ENCODE results near the gene MISP. TPM values are rescaled to one million over a fixed set of nuclear protein-coding genes. Genes with fewer than 3 reads are reported as not detected.

The MISP gene
- total and polyA plus RNA-seq, 2 of the 13 experiments (the other 11 are each of a cell fraction or from before 2014, with no cell fraction given): 0.67 to 1.3 TPM

DNA sequence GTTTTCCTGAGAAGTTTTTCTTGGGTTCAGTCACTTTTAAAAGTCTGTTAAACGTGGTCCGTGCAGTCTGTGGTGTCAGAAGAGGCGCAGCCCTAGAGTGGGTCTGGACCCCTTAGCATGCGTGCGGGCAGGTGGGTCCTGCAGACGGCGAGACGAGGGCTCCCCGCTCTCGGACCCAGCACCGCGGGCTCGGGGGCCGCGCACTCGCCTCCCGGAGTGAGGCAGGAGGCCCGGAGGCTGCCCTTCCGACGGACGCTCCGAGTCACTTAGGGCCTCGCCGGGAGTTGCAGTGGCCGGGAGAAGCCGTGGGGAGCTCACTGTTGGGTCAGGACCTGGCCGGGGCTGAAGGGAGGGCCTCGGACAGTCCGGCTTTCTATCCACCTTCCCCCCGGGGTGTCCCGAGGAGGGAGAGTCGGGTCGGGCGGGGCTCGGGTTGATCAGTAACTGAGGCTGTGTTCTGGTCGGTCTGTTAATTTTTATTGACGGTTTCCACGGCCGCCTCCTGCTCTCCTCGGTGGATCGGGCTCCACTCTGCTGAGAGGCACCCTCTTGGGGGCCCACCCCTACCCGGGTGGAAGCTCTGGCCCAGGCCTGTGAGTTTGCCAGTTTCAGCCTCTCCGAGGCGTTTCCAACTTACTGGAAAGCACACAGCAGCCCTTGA lies 47.6 kb downstream of the MISP start (continued):
- TF ChIP-seq, protein P1, sequence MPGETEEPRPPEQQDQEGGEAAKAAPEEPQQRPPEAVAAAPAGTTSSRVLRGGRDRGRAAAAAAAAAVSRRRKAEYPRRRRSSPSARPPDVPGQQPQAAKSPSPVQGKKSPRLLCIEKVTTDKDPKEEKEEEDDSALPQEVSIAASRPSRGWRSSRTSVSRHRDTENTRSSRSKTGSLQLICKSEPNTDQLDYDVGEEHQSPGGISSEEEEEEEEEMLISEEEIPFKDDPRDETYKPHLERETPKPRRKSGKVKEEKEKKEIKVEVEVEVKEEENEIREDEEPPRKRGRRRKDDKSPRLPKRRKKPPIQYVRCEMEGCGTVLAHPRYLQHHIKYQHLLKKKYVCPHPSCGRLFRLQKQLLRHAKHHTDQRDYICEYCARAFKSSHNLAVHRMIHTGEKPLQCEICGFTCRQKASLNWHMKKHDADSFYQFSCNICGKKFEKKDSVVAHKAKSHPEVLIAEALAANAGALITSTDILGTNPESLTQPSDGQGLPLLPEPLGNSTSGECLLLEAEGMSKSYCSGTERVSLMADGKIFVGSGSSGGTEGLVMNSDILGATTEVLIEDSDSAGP (CRISPR knock-in tag; IDR thresholded peaks at IDR 0.05; ENCODE audit: borderline replicate concordance): peak; percentile 29
- peak; percentile 69 for TF ChIP-seq RBM39 (IDR thresholded peaks at IDR 0.05; ENCODE audit: low read depth, low read length, poor library complexity, severe bottlenecking)
- TF ChIP-seq REXO4 (CRISPR knock-in tag; IDR thresholded peaks at IDR 0.05; ENCODE audit: borderline replicate concordance): no peak
- TF ChIP-seq FIP1L1 (IDR thresholded peaks at IDR 0.05; ENCODE audit: borderline replicate concordance, insufficient read depth, low read depth, low read length): no peak
- peak; percentile 73 for TF ChIP-seq POLR2G (IDR thresholded peaks at IDR 0.05; ENCODE audit: low read depth, low read length)
- 0 out of 2 replicates have a peak, but pooled peaks have one; percentile 30 for TF ChIP-seq HOXA3 (CRISPR knock-in tag; IDR thresholded peaks at IDR 0.05)
- TF ChIP-seq POLR2A (IDR thresholded peaks at IDR 0.05; ENCODE audit: insufficient read depth in 1 of 2, low read depth in 2 of 2, low read length in 2 of 2): peak; percentile 48 to 59; a peak in 3 of 4 replicates
- TF ChIP-seq ZIK1 (CRISPR knock-in tag; IDR thresholded peaks at IDR 0.05; ENCODE audit: borderline replicate concordance, low read depth): no peak
- no peak for TF ChIP-seq ZSCAN31 (CRISPR knock-in tag; IDR thresholded peaks at IDR 0.05; ENCODE audit: low read depth)
- TF ChIP-seq PCBP1 (IDR thresholded peaks at IDR 0.05; ENCODE audit: borderline replicate concordance, low read depth, low read length): 0 out of 2 replicates have a peak, but pooled peaks have one; percentile 52
- TF ChIP-seq ZNF670 (CRISPR knock-in tag; IDR thresholded peaks at IDR 0.05; ENCODE audit: borderline replicate concordance): 0 out of 2 replicates have a peak, but pooled peaks have one; percentile 63
- TF ChIP-seq JUNB (CRISPR knock-in tag; IDR thresholded peaks at IDR 0.05; ENCODE audit: borderline replicate concordance): no peak
- TF ChIP-seq FOXM1 (CRISPR knock-in tag; IDR thresholded peaks at IDR 0.05): no peak
- TF ChIP-seq, protein P2, sequence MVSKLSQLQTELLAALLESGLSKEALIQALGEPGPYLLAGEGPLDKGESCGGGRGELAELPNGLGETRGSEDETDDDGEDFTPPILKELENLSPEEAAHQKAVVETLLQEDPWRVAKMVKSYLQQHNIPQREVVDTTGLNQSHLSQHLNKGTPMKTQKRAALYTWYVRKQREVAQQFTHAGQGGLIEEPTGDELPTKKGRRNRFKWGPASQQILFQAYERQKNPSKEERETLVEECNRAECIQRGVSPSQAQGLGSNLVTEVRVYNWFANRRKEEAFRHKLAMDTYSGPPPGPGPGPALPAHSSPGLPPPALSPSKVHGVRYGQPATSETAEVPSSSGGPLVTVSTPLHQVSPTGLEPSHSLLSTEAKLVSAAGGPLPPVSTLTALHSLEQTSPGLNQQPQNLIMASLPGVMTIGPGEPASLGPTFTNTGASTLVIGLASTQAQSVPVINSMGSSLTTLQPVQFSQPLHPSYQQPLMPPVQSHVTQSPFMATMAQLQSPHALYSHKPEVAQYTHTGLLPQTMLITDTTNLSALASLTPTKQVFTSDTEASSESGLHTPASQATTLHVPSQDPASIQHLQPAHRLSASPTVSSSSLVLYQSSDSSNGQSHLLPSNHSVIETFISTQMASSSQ (IDR thresholded peaks at IDR 0.05; ENCODE audit: low read depth): peak; percentile 38; the same call in 1 of the 2 replicates
- TF ChIP-seq, protein P2 (CRISPR knock-in tag; IDR thresholded peaks at IDR 0.05; ENCODE audit: borderline replicate concordance): 0 out of 2 replicates have a peak, but pooled peaks have one; percentile 21
- TF ChIP-seq HES4 (CRISPR knock-in tag; IDR thresholded peaks at IDR 0.05; ENCODE audit: borderline replicate concordance): 0 out of 2 replicates have a peak, but pooled peaks have one; percentile 20
- TF ChIP-seq, protein P3, sequence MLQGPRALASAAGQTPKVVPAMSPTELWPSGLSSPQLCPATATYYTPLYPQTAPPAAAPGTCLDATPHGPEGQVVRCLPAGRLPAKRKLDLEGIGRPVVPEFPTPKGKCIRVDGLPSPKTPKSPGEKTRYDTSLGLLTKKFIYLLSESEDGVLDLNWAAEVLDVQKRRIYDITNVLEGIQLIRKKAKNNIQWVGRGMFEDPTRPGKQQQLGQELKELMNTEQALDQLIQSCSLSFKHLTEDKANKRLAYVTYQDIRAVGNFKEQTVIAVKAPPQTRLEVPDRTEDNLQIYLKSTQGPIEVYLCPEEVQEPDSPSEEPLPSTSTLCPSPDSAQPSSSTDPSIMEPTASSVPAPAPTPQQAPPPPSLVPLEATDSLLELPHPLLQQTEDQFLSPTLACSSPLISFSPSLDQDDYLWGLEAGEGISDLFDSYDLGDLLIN (CRISPR knock-in tag; IDR thresholded peaks at IDR 0.05; ENCODE audit: borderline replicate concordance): 0 out of 2 replicates have a peak, but pooled peaks have one; percentile 48
- TF ChIP-seq, protein P4, sequence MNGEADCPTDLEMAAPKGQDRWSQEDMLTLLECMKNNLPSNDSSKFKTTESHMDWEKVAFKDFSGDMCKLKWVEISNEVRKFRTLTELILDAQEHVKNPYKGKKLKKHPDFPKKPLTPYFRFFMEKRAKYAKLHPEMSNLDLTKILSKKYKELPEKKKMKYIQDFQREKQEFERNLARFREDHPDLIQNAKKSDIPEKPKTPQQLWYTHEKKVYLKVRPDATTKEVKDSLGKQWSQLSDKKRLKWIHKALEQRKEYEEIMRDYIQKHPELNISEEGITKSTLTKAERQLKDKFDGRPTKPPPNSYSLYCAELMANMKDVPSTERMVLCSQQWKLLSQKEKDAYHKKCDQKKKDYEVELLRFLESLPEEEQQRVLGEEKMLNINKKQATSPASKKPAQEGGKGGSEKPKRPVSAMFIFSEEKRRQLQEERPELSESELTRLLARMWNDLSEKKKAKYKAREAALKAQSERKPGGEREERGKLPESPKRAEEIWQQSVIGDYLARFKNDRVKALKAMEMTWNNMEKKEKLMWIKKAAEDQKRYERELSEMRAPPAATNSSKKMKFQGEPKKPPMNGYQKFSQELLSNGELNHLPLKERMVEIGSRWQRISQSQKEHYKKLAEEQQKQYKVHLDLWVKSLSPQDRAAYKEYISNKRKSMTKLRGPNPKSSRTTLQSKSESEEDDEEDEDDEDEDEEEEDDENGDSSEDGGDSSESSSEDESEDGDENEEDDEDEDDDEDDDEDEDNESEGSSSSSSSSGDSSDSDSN (CRISPR knock-in tag; IDR thresholded peaks at IDR 0.05): peak; percentile 59

Measured in HepG2 (cell line).